ENCODE results near the gene PCBP2.

GRCh38 chr12:53413485-53414204 lies 38.3 kb upstream of the PCBP2 start:
- TF ChIP-seq CTCF (IDR thresholded peaks at IDR 0.05) = no peak
- no peak for TF ChIP-seq POLR2A (IDR thresholded peaks at IDR 0.05)

Data from right lobe of liver (tissue), 4 donors.